Astrocyte (in vitro differentiated cells and primary cell): Measurements from ENCODE around the gene CD22.

Source experiments
- EZH2 ChIP-seq: IDR thresholded peaks from 2 replicates; pipeline ENCODE4 v1.6.1; 2012; ENCODE audit warnings: mild to moderate bottlenecking, low read length, inconsistent platforms; ENCODE audit not compliant: insufficient read depth
- TF ChIP-seq, protein P1 (sequence below): IDR thresholded peaks from 2 replicates; pipeline ENCODE4 v1.5.1; 2011; ENCODE audit warnings: low read depth, mild to moderate bottlenecking, inconsistent platforms, low read length, moderate library complexity; ENCODE audit not compliant: insufficient read depth

DNA sequence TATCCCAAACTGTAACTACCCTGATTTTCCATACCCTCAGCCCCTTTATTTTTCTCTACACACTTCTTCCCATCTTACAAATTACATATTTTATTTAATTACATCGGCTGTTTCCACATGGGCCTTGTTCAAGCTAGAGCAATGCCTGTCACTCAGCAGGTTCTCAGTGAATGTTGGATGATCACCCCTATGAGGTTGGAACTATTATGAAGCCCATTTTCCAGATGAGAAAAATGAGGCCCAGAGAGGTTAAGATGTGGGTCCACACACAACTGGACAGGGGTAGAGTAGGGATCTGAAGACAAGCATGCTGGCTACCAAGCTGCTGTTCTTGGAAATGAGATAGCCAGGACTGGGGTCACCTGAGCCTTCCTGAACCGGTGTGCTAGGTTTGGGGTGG is 27.0 kb upstream of the CD22 start:
- TF ChIP-seq, protein P1, sequence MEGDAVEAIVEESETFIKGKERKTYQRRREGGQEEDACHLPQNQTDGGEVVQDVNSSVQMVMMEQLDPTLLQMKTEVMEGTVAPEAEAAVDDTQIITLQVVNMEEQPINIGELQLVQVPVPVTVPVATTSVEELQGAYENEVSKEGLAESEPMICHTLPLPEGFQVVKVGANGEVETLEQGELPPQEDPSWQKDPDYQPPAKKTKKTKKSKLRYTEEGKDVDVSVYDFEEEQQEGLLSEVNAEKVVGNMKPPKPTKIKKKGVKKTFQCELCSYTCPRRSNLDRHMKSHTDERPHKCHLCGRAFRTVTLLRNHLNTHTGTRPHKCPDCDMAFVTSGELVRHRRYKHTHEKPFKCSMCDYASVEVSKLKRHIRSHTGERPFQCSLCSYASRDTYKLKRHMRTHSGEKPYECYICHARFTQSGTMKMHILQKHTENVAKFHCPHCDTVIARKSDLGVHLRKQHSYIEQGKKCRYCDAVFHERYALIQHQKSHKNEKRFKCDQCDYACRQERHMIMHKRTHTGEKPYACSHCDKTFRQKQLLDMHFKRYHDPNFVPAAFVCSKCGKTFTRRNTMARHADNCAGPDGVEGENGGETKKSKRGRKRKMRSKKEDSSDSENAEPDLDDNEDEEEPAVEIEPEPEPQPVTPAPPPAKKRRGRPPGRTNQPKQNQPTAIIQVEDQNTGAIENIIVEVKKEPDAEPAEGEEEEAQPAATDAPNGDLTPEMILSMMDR, result no peak
- TF ChIP-seq EZH2, result no peak
